Measurements from ENCODE around the gene ARHGAP25.

Gene ARHGAP25

GRCh38 chr2:68742626-68743415, 8.2 kb downstream of the ARHGAP25 start:
- no peak for DNase-seq (ENCODE audit: low read depth)

GRCh38 chr2:68743531-68743930, 8.9 kb downstream of the ARHGAP25 start:
- no peak for DNase-seq (ENCODE audit: low read depth)

GRCh38 chr2:68744366-68744912, 9.8 kb downstream of the ARHGAP25 start:
- DNase-seq (ENCODE audit: low read depth): no peak

GRCh38 chr2:68745006-68745405, 10.4 kb downstream of the ARHGAP25 start:
- DNase-seq (ENCODE audit: low read depth): no peak

GRCh38 chr2:68746408-68746807, 11.8 kb downstream of the ARHGAP25 start:
- DNase-seq (ENCODE audit: low read depth): no peak

GRCh38 chr2:68747413-68747812, 12.8 kb downstream of the ARHGAP25 start:
- DNase-seq (ENCODE audit: low read depth): no peak

GRCh38 chr2:68747900-68748299, 13.3 kb downstream of the ARHGAP25 start:
- no peak for DNase-seq (ENCODE audit: low read depth)

- DNase-seq (ENCODE audit: low read depth): no peak
Measured at GRCh38 chr2:68748568-68748967, 14.0 kb downstream of the ARHGAP25 start.

GRCh38 chr2:68749345-68749744, 14.7 kb downstream of the ARHGAP25 start:
- no peak for DNase-seq (ENCODE audit: low read depth)

GRCh38 chr2:68750592-68751396, 16.2 kb downstream of the ARHGAP25 start:
- no peak for DNase-seq (ENCODE audit: low read depth)

GRCh38 chr2:68751397-68752339, 17.1 kb downstream of the ARHGAP25 start:
- peak; percentile 90 for DNase-seq (ENCODE audit: low read depth)

GRCh38 chr2:68753318-68753717, 18.7 kb downstream of the ARHGAP25 start:
- DNase-seq (ENCODE audit: low read depth): no peak

GRCh38 chr2:68755071-68755470, 20.5 kb downstream of the ARHGAP25 start:
- DNase-seq (ENCODE audit: low read depth): no peak

GRCh38 chr2:68756178-68756577, 21.6 kb downstream of the ARHGAP25 start:
- DNase-seq (ENCODE audit: low read depth): no peak

GRCh38 chr2:68757081-68757480, 22.5 kb downstream of the ARHGAP25 start:
- DNase-seq (ENCODE audit: low read depth): no peak

GRCh38 chr2:68762100-68762499, 27.5 kb downstream of the ARHGAP25 start:
- DNase-seq (ENCODE audit: low read depth): no peak

- DNase-seq (ENCODE audit: low read depth): no peak
Measured at GRCh38 chr2:68762665-68763064, 28.1 kb downstream of the ARHGAP25 start.

GRCh38 chr2:68764041-68764805, 29.6 kb downstream of the ARHGAP25 start:
- DNase-seq (ENCODE audit: low read depth): no peak

- no peak for DNase-seq (ENCODE audit: low read depth)
Measured at GRCh38 chr2:68764806-68765311, 30.2 kb downstream of the ARHGAP25 start.

GRCh38 chr2:68765739-68766375, 31.2 kb downstream of the ARHGAP25 start:
- DNase-seq (ENCODE audit: low read depth): no peak

All from activated T-cell treated with anti-CD3 and anti-CD28 coated beads for 1 hour (primary cell).